GM10847 (cell line): ENCODE measurements around the gene TTC39C.

Experiments
- POLR2A ChIP-seq: IDR thresholded peaks from 2 replicates; pipeline ENCODE4 v1.6.1; 2011; ENCODE audit not compliant: insufficient read length; ENCODE audit errors: extremely low read depth

TTC39C gene

DNA sequence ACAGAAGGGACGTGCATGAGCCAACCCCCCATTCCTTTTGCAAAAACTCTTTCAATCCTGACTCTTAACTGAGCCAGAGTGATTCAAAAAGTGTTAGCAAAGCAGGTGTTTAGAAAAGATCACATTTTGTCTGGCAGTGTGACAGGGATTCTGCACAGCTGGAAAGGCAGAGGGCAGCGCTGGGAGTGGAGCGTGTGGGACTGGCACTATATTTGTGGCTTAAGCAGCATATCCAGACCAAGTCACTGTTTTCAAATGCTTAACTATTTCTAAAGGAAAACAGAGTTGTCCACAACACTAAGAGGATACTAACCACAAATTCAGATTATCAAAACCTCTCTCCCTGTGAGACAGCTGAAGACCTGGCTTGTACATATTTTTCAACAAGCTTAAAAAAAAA is 143.3 kb downstream of the TTC39C start:
- no peak for TF ChIP-seq POLR2A

DNA sequence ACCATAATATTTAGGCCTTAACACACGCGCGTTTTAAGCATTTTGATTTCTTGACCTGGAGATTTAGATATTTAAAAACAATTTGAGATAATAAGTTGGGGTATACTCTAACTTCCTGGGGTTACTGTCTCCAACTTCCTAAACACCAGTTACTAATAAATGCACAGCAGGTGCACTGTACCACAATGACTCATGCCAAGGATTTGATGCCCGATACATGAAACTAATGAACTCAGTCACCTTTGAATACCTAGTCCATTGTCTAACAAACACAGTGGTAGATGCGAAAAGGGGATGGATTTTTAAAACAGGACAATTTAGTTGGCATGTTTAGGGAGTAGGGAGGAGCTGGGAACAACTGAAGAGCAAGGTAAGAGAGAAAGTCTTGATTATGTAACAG is 145.5 kb downstream of the TTC39C start:
- TF ChIP-seq POLR2A = no peak

DNA sequence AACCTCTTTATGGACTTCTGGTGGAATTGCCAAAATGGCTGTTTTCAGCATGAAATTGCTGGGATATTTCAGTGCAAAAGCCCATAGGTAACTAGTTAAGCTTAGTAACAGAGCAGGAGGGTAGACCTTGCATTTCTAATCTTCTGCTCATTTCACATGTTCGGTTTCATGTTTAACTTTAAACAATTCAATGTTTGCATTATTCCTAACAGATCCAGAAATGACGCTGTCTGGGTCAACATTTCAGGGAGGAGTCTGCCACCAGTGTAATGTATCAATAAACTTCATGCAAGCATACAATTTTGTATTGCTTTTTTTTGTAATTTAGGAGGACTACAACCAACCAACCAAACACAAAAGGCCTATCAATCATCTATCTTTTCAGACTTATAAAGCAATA is 146.8 kb downstream of the TTC39C start:
- no peak for TF ChIP-seq POLR2A

DNA sequence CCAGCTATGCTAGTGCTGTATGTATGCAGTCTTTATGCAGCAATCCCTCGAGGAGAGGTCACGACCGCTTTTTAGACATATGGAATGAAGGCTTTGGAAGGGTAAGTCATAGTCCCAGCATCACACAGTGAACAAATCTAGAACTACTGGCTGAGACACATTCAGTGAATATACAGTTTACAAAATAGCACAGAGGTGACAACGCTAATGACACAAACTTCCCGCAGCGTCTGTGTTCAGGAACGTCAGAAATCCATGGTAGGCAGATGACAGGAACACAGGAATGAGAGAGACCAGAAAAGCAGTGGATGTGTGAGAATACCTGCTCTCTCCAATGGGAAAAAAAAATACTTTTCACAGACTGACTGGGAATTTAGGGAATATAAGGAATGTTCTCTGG is 153.9 kb downstream of the TTC39C start:
- TF ChIP-seq POLR2A = no peak

DNA sequence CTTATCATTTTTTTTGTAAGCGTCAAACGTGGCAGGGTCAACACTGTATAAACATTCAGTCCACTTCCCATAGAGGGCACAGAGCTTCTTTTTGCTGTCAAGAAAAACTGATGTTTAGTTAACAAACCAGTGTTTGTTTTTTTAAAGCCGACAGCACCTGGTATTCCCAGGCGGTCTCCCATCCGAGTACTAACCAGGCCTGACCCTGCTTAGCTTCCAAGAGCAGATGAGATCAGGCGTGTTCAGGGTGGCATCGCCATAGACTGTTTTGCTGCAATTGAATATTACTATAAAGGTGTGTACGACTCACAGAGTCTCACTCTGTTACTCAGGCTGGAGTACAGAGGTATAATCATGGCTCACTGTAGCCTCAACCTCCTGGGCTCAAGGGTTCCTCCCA is 155.8 kb downstream of the TTC39C start:
- TF ChIP-seq POLR2A = no peak

DNA sequence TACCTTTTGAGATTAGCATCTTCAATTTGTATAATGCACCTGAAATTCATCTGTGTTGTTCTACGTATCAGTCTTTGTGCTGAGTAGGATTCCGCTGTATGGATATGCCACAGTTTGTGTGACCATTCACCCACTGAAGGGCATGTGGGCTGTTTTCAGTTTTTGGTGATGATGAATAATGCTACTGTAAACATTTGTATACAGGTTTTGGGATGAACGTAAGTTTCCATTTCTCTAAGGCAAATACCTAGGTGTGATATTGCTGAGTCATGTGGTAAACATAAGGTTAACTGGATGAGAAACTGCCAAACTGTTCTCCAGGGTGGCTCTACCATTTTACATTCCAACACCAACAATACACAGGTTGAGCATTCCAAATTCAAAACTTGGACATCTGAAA is 159.4 kb downstream of the TTC39C start:
- TF ChIP-seq POLR2A = no peak

DNA sequence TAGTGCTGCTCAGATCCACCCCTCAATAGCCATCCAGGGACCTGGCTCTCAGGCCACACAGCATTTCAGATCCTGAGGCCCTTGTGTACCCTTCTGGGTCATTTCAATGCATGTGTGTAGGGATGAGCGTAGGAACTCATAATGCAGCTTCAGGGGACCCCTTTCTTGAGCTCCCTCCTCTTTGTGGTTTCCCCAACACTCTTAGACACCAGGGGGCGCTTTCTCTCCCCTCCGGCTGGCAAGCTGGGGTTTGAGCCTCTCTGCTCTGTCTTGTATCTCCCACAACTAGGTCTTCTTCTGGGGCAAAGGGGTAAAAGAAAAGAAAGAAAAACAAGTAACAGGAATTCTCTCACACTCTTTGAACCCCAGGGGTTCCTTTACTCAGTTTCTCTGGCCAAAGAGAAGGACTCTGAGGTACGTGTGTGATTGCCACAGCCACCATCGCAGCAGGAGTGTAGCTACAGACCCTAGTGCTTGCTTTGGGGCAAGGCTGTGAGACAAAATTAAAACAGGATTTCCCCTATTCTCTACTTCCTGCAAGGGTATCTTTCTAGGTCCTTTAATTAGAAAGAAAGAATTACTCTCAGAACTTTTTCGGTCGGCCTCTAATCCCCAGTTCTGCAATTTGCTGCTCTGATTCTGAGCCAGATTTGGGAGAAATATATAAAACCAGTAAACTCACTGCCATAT is 162.3 kb downstream of the TTC39C start:
- TF ChIP-seq POLR2A = no peak

DNA sequence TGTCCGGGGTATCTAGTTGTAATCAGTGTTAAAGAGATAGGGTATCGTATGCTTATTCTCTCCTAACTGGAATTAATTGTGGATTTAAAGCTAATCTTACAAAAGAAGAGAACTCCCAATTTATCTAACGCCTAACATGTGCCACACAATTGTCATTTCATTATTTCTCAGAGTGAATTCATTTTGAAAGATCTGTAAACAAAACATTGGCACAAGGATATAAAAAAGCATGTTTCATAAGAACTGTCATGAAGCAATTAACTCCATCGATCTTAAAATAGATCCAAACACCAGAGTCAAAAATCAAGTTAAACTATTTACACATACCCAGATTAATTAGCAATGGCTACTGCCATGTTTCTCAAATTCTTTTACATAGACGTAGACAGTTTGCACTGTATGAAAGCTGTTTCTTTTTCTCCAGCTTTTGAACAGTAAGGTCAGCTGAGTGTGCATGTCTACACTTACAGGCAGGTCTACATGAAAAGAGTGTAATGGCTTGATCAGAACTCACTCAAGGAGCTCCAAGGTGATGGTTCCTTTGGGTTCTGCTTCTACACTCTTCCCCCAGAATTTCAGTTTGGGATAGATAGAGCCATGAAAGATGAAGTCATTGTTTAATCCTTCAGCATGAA is 163.1 kb downstream of the TTC39C start:
- no peak for TF ChIP-seq POLR2A

DNA sequence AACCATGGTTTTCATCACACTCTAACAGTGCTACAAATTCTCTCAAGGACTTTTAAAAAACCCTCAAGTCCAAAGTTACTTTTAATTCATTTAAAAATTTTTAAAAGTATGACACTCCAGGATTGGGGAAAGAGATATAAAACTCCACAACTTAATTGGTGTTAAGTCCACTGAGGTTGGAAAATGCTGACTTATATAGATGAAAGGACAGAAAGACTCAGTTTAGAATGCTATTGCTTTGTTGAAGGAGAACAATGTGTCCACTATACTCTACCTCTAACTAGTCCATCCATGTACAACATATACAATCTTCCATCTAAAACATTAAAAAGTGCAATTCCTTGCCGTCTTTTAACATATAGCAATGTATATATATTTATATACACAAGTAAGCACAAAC is 165.5 kb downstream of the TTC39C start:
- no peak for TF ChIP-seq POLR2A

DNA sequence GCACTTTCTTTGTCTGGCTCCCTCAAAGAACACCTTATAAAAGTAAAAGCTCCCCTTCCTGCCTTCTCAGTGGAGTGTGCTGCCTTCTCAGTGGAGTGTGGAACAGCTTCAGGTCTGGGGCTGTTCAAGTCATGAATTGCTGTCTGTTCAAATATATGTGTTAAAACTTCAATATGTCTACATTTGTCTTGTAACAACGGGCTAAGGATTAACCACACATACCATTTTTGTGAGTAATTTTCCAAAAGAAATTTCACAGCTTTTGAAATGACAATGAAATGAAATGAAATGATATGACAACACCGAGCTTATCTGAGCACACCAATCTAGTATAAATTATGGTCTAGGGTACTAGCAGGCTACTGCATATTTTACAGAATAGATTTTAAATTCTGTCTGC is 167.3 kb downstream of the TTC39C start:
- TF ChIP-seq POLR2A = no peak
